AG04450 (cell line): Measurements from ENCODE around the gene ZNF296. TPM values are rescaled to one million over a fixed set of nuclear protein-coding genes. Genes with fewer than 3 reads are reported as not detected.

Source experiments
- CTCF ChIA-PET: fragments of 300-600, 350-600 bp; formaldehyde crosslinking; extraction: SDS; loops from one replicate; lab custom pipeline; 2022; ENCODE audit warnings: antibody characterized with exemption, inconsistent platforms; lab: Charles Lee
- POLR2A ChIA-PET: fragments of 350-600 bp; formaldehyde crosslinking; extraction: SDS; loops from one replicate; lab custom pipeline; 2021; ENCODE audit warnings: antibody characterized with exemption, inconsistent platforms; lab: Yijun Ruan, JAX
- DNase-seq: peaks from one replicate; pipeline ENCODE4 v3.0.0-alpha.2; 2011; ENCODE audit warnings: low read depth, low spot score
- H3K27ac ChIP-seq: one replicate; pipeline ENCODE4 v1.5.1; 2012; ENCODE audit warnings: low read depth, low read length, control low read depth
- H3K27me3 ChIP-seq: one replicate; pipeline ENCODE4 v1.6.0; 2012; ENCODE audit warnings: low read length; ENCODE audit not compliant: control insufficient read depth, insufficient read depth
- H3K4me3 ChIP-seq: 2 replicates; pipeline ENCODE4 v1.5.1; 2011; ENCODE audit warnings: mild to moderate bottlenecking, low read depth, low read length, control low read depth
- H3K9me3 ChIP-seq: 2 replicates; pipeline ENCODE4 v1.5.1; 2012; ENCODE audit warnings: low read length; ENCODE audit not compliant: control insufficient read depth, insufficient read depth
- polyA plus RNA-seq: library from polyadenylated mRNA; depleted of rRNA; stranded (reverse); fragments of >200 nt; gene quantifications from 2 replicates; pipeline ENCODE4 v1.2.3, GENCODE V29; 2011
- TF ChIP-seq, protein P1 (sequence below): IDR thresholded peaks from 2 replicates; pipeline ENCODE4 v1.5.1; 2011; ENCODE audit warnings: low read depth, low read length, control low read depth, inconsistent platforms

ZNF296 gene
- polyA plus RNA-seq, 1 experiment = not detected

DNA sequence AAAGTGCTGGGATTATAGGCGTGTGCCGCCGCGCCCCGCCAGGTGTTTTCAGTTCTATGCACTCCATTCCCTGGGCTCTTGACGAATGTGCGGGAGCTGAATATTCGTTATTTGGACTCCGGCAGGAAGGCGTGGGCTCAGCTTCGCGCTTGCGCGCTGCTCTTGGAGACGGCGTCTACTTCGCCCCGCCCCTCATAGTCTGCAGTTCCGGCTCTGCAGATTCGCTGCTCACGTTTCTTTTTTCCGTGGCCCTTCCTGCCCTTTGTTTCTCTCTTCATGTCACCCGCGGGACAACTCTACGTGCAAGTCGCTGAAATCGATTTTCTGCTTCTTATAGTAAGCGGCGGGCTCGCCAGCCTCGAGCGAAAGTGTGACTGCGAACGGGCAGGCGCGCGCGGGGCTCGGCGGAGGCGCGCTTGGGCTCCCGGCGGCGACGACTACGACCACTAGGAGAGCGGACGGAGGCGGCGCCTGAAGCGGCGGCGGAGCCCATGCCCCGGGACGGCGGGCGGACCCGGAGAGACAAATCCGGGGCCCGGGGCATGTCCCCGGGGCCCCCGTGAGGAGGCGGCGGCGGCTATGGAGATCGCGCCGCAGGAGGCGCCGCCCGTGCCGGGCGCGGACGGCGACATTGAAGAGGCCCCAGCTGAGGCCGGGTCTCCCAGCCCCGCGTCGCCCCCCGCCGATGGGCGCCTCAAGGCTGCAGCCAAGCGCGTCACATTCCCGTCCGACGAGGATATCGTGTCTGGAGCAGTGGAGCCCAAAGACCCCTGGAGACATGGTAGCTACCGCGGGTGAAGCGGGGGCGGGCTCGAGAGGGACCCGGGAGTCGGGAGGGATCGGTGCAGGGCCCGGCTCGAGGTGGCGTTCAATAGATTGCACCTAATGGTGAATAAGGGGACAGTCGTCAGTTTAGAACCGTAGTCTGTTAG lies 16.7 kb upstream of the ZNF296 start, which contains the start of gene PPP1R37:
Gene PPP1R37 (plus strand): TSS at position 433 of the 932 bp plus-strand sequence. CDS start 147 bp downstream, at position 580.
- Histone ChIP-seq H3K4me3 (peak within 1 kb of the TSS; percentile 92), H3K27ac (peak within 1 kb of the TSS; percentile 94), H3K27me3 (no peaks in the 10 kb centered on the region), H3K9me3 (no peaks in the 10 kb centered on the region; the same call in 1 of the 2 replicates)
- CTCF ChIA-PET = interaction anchor here (0.7 to 2.1 kb wide), 3 partner anchors 10 to 33 kb away, joined by 3 to 13 read pairs (median 4); no protein-coding TSS in a partner anchor
- peak; percentile 95 for DNase-seq
- POLR2A ChIA-PET = interaction anchor here (0.7 to 1.7 kb wide), 8 partner anchors 10 to 293 kb away, joined by 3 to 6 read pairs (median 4); partner anchors contain the start of genes CLPTM1 and GEMIN7
- TF ChIP-seq, protein P1, sequence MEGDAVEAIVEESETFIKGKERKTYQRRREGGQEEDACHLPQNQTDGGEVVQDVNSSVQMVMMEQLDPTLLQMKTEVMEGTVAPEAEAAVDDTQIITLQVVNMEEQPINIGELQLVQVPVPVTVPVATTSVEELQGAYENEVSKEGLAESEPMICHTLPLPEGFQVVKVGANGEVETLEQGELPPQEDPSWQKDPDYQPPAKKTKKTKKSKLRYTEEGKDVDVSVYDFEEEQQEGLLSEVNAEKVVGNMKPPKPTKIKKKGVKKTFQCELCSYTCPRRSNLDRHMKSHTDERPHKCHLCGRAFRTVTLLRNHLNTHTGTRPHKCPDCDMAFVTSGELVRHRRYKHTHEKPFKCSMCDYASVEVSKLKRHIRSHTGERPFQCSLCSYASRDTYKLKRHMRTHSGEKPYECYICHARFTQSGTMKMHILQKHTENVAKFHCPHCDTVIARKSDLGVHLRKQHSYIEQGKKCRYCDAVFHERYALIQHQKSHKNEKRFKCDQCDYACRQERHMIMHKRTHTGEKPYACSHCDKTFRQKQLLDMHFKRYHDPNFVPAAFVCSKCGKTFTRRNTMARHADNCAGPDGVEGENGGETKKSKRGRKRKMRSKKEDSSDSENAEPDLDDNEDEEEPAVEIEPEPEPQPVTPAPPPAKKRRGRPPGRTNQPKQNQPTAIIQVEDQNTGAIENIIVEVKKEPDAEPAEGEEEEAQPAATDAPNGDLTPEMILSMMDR = peak; percentile 19; the same call in 1 of the 2 replicates

DNA sequence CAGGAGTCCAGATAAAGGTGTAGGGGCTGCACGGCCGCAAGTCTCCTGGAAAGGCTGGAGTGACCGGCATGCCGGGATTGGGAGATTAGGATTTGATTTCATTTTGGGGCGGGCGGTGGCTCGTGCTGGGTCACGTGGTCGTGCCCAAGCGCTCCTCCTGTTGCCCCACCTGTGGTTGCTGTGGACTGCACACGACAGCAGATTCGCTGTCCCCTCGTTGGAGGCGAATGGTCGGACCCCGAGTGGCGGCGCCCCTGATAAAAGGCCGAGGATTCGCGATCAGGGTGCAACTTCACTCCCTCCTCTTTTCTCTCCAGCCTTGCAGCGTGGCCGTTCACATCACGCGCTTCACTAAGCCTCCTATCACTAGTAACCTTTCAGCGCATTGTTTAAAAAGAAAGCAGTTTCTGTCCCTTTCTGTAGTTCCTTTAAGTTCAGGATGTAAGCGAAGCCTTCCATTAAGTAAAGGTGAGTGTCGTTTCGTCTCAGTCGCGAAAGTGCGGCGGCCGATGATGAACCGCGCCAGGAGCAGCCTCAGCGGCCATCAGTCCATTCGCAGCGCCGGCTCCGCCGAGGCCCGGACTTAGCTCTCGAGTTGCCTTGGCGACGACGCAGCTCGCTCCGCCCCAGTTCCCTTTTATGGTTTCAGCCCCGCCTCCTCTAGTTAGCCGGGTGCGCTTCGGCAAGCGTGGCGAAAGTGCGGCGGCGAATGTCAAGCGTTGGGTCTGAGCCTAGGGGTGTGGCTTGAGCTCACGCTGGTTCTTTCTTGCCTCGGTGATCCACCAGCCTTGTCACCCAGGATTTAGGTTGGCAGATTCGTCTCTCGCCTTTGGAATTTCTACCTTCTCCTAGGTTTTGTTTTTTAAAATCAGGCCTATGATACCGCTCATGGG lies 15.0 kb upstream of the ZNF296 start:
- TF ChIP-seq, protein P1 = no peak
- peak overlapping the region; percentile 92 for H3K4me3 ChIP-seq
- ChIA-PET CTCF (interaction anchor here (0.7 to 2.1 kb wide), 4 partner anchors 32 to 137 kb away, joined by 3 to 13 read pairs (median 4); no protein-coding TSS in a partner anchor), POLR2A (interaction anchor here (0.7 to 1.7 kb wide), 7 partner anchors 11 to 136 kb away, joined by 3 to 8 read pairs (median 4); partner anchors contain the start of genes BLOC1S3, CLASRP and CLPTM1)
- H3K9me3 ChIP-seq = no peaks in the 10 kb centered on the region; the same call in 1 of the 2 replicates
- H3K27ac ChIP-seq = peak overlapping the region; percentile 73
- peak; percentile 98 for DNase-seq
- H3K27me3 ChIP-seq = no peaks in the 10 kb centered on the region

DNA sequence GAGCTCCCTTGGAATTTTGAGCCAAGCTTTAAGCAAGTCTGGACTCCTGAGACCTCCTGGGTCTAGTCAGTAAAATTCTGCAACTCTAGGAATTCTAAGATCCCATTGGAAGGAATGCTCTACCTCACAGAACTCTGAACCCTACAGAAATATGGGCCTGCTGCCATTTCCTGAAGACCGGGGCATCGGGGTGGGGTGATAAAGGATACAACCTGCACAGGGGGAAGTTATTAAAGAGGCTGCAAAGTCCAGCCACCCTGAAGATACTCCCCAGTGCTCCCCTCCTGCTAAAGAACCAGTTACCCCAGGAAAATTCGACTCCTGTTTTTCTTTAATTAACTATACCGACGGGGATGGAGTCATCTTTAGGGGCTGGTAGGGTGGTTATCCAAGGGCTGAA lies 14.3 kb upstream of the ZNF296 start:
- POLR2A ChIA-PET = interaction anchor here (0.8 kb wide), 1 partner anchor 56 kb away, joined by 3 read pairs; no protein-coding TSS in a partner anchor
- no peak for DNase-seq
- Histone ChIP-seq H3K27ac (peak overlapping the region; percentile 70), H3K9me3 (no peaks in the 10 kb centered on the region; the same call in 1 of the 2 replicates), H3K4me3 (peak overlapping the region; percentile 51), H3K27me3 (no peaks in the 10 kb centered on the region)
- TF ChIP-seq, protein P1 = no peak
- CTCF ChIA-PET = no interaction called here

DNA sequence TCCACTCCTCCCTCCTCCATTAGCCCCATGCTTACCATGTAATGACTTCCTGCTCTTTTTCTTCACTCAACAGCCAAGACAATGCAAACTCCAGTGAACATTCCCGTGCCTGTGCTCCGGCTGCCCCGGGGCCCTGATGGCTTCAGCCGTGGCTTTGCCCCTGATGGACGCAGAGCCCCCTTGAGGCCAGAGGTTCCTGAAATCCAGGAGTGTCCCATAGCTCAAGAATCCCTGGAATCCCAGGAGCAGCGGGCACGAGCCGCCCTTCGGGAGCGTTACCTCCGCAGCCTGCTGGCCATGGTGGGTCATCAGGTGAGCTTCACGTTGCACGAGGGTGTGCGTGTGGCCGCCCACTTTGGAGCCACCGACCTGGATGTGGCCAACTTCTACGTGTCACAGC lies 13.8 kb upstream of the ZNF296 start:
- TF ChIP-seq, protein P1 = no peak

More for the DNA sequence above, 13.8 kb upstream of the ZNF296 start:
- ChIA-PET POLR2A (interaction anchor here (0.8 kb wide), 1 partner anchor 56 kb away, joined by 3 read pairs; no protein-coding TSS in a partner anchor), CTCF (no interaction called here)
- Histone ChIP-seq H3K27ac (no peak overlapping the region), H3K9me3 (no peaks in the 10 kb centered on the region; the same call in 1 of the 2 replicates), H3K27me3 (no peaks in the 10 kb centered on the region), H3K4me3 (no peak overlapping the region)
- no peak for DNase-seq
